CD4-positive, alpha-beta T cell (primary cell): ENCODE results near the gene HECW1. TPM values are rescaled to one million over a fixed set of nuclear protein-coding genes. Genes with fewer than 3 reads are reported as not detected.

ENCODE experiments used
- ATAC-seq: fragments of 200-7000 bp; cut with Tn5 transposase; one replicate; pipeline ENCODE4 v1.10.0; 2022; ENCODE audit warnings: mild to moderate bottlenecking; ENCODE audit not compliant: poor library complexity
- CTCF ChIA-PET: fragments of 350-600 bp; sonication (Branson Sonifier 250); formaldehyde crosslinking; loops from one replicate; lab custom pipeline; 2021; ENCODE audit warnings: antibody characterized with exemption, inconsistent platforms; lab: Charles Lee
- POLR2A ChIA-PET: fragments of 350-600 bp; sonication (Branson Sonifier 250); formaldehyde crosslinking; loops from one replicate; lab custom pipeline; 2021; ENCODE audit warnings: antibody characterized with exemption, inconsistent platforms; lab: Charles Lee
- DNase-seq, 14 experiments: peaks; one replicate each; pipeline ENCODE4 v3.0.0-alpha.2; 2013 to 2020; ENCODE audit warnings: mixed read lengths in 2 of 14
- H3K27ac ChIP-seq, 2 donors: one replicate each; pipeline versions ENCODE4 v1.5.1 to v1.7.0; 2013; ENCODE audit warnings: low read length in 2 of 2, low read depth in 1 of 2, mild to moderate bottlenecking in 1 of 2
- H3K27me3 ChIP-seq, 2 experiments: 1 replicate in 1 of 2; 2 replicates in 1 of 2; pipeline versions ENCODE4 v1.6.1 to v1.7.0; 2013; ENCODE audit warnings: low read length in 2 of 2, control low read depth in 1 of 2, mild to moderate bottlenecking in 1 of 2, moderate library complexity in 1 of 2; ENCODE audit not compliant: insufficient read depth in 2 of 2, control insufficient read depth in 1 of 2
- H3K36me3 ChIP-seq: one replicate; pipeline ENCODE4 v1.6.1; 2013; ENCODE audit warnings: low read length, control low read depth; ENCODE audit not compliant: insufficient read depth
- H3K4me1 ChIP-seq: one replicate; pipeline ENCODE4 v1.6.1; 2013; ENCODE audit warnings: low read length, control low read depth; ENCODE audit not compliant: insufficient read depth
- H3K4me3 ChIP-seq: one replicate; pipeline ENCODE4 v1.5.1; 2013; ENCODE audit warnings: mild to moderate bottlenecking, low read length, moderate library complexity
- H3K9me3 ChIP-seq, 2 experiments: 1 replicate in 1 of 2; 2 replicates in 1 of 2; pipeline versions ENCODE4 v1.6.1 to v1.7.0; 2013; ENCODE audit warnings: low read length in 2 of 2, mild to moderate bottlenecking in 2 of 2, control low read depth in 1 of 2, moderate library complexity in 1 of 2; ENCODE audit not compliant: control insufficient read depth in 1 of 2, insufficient read depth in 1 of 2
- H3K27ac Mint-ChIP-seq: one replicate; pipeline ENCODE4 v1.8.0; 2020; ENCODE audit warnings: mixed read lengths
- H3K27me3 Mint-ChIP-seq: one replicate; pipeline ENCODE4 v1.8.0; 2021; ENCODE audit warnings: mixed read lengths
- H3K36me3 Mint-ChIP-seq: one replicate; pipeline ENCODE4 v1.8.0; 2021; ENCODE audit warnings: low read depth, mixed read lengths
- H3K4me1 Mint-ChIP-seq: one replicate; pipeline ENCODE4 v1.8.0; 2021; ENCODE audit warnings: low read depth, mixed read lengths
- H3K4me3 Mint-ChIP-seq: one replicate; pipeline ENCODE4 v1.8.0; 2020; ENCODE audit warnings: mild to moderate bottlenecking, mixed read lengths
- H3K9me3 Mint-ChIP-seq: one replicate; pipeline ENCODE4 v1.8.0; 2020; ENCODE audit warnings: mixed read lengths
- CTCF ChIP-seq: fragments of 200-600 bp; IDR thresholded peaks from one replicate; pipeline ENCODE4 v1.8.0; 2022; ENCODE audit warnings: antibody characterized with exemption, mild to moderate bottlenecking
- intact Hi-C, 2 experiments: fragments of 100-400 bp; cut with DNase I in 1 of 2; cut with micrococcal nuclease in 1 of 2; formaldehyde crosslinking; loops; one replicate each; pipeline versions ENCODE4 v1.15.1 to v1.9.0; 2023 to 2025; cut with DNase I, micrococcal nuclease
- total RNA-seq, 174 experiments: library from RNA in 2 of 174; stranded (reverse) in 2 of 174; gene quantifications; one replicate each; pipeline ENCODE4 v1.2.3 and lab custom pipeline; 2021 to 2026

The HECW1 gene
- total RNA-seq, 2 experiments from 2014 or later: not detected

- H3K4me1 Mint-ChIP-seq: no peaks in the 10 kb centered on the region
- no peak overlapping the region for H3K4me3 ChIP-seq
- intact Hi-C loops: no loop called here
- no peak for ATAC-seq
- H3K27me3 ChIP-seq: peaks cover 14 to 41% of the 10 kb centered on the region in 2 experiments
- H3K4me1 ChIP-seq: no peaks in the 10 kb centered on the region
- DNase-seq: no peak
- H3K9me3 Mint-ChIP-seq: no peaks in the 10 kb centered on the region
- TF ChIP-seq CTCF: no peak
- peaks cover 57% of the 10 kb centered on the region for H3K27me3 Mint-ChIP-seq
- H3K4me3 Mint-ChIP-seq: no peak overlapping the region
- CTCF ChIA-PET: no interaction called here
- no peak overlapping the region for H3K27ac Mint-ChIP-seq
- POLR2A ChIA-PET: no interaction called here
- no peaks in the 10 kb centered on the region for H3K36me3 ChIP-seq
- no peaks in the 10 kb centered on the region for H3K36me3 Mint-ChIP-seq
- no peaks in the 10 kb centered on the region for H3K9me3 ChIP-seq
- H3K27ac ChIP-seq: no peak overlapping the region
Observed at GRCh38 chr7:43119371-43120075, 7.1 kb downstream of the HECW1 start.

GRCh38 chr7:43121973-43122372 is 9.5 kb downstream of the HECW1 start:
- no peak overlapping the region for H3K27ac ChIP-seq
- no peaks in the 10 kb centered on the region for H3K9me3 ChIP-seq
- no peak overlapping the region for H3K4me3 ChIP-seq
- peaks cover 8 to 19% of the 10 kb centered on the region in 2 experiments for H3K27me3 ChIP-seq
- no peaks in the 10 kb centered on the region for H3K36me3 ChIP-seq
- Mint-ChIP-seq H3K4me1 (no peaks in the 10 kb centered on the region), H3K9me3 (no peaks in the 10 kb centered on the region), H3K27me3 (peaks cover 35% of the 10 kb centered on the region), H3K36me3 (no peaks in the 10 kb centered on the region), H3K27ac (no peak overlapping the region), H3K4me3 (no peak overlapping the region)
- no peaks in the 10 kb centered on the region for H3K4me1 ChIP-seq
- DNase-seq (no peak), ATAC-seq (no peak)
- ChIA-PET CTCF (no interaction called here), POLR2A (no interaction called here)
- intact Hi-C loops: no loop called here
- TF ChIP-seq CTCF: no peak

GRCh38 chr7:43123457-43123856 is 11.0 kb downstream of the HECW1 start:
- no peak for TF ChIP-seq CTCF
- POLR2A ChIA-PET: no interaction called here
- CTCF ChIA-PET: no interaction called here

More at GRCh38 chr7:43123457-43123856, 11.0 kb downstream of the HECW1 start:
- Mint-ChIP-seq H3K9me3 (no peaks in the 10 kb centered on the region), H3K36me3 (no peaks in the 10 kb centered on the region), H3K27me3 (peaks cover 21% of the 10 kb centered on the region), H3K4me1 (no peaks in the 10 kb centered on the region), H3K4me3 (no peak overlapping the region), H3K27ac (no peak overlapping the region)
- H3K27ac ChIP-seq: no peak overlapping the region
- ATAC-seq (no peak), DNase-seq (no peak)
- H3K27me3 ChIP-seq: peaks cover 8 to 11% of the 10 kb centered on the region in 2 experiments
- intact Hi-C loops: no loop called here
- no peaks in the 10 kb centered on the region for H3K36me3 ChIP-seq
- H3K4me3 ChIP-seq: no peak overlapping the region
- no peaks in the 10 kb centered on the region for H3K4me1 ChIP-seq
- no peaks in the 10 kb centered on the region for H3K9me3 ChIP-seq
